Right ventricle myocardium superior (tissue), 1 donor: ENCODE results near the gene RBX1. TPM values are rescaled to one million over a fixed set of nuclear protein-coding genes. Genes with fewer than 3 reads are reported as not detected.
A peak's percentile ranks its signal among the peaks of the same experiment; 100 is the strongest.
"Not testable (repeated sequence)": the region's sequence is repeated elsewhere in the genome, so short reads cannot be mapped to it uniquely, and the experiment has no call there.

Experiments used
- ATAC-seq: fragments of 200-7000 bp; cut with Tn5 transposase; one replicate; pipeline ENCODE4 v1.9.1; 2020; ENCODE audit warnings: mild to moderate bottlenecking; ENCODE audit not compliant: poor library complexity
- DNase-seq: peaks from one replicate; pipeline ENCODE4 v3.0.0-alpha.2; 2020
- intact Hi-C: fragments of 100-400 bp; cut with DNase I; formaldehyde crosslinking; loops from one replicate; pipeline ENCODE4 v1.11.2; 2022
- total RNA-seq: library from RNA; stranded (reverse); fragmentation: NEBNext Ultra II Directional; extraction: Animal tissue kit (Norgen Biotek cat#: 25700); gene quantifications from one replicate; pipeline ENCODE4 v1.2.1, GENCODE V29; 2021
- donor health status: DM: no; HTN: yes; CAD: no; lungs with severe emphysema.

Gene RBX1
- total RNA-seq, 1 donor from 2014 or later = 65.7 TPM

- no peak for DNase-seq
- peak; percentile 69 for ATAC-seq
- intact Hi-C loops = no loop called here
Observed at GRCh38 chr22:40965936-40966725, 15.0 kb downstream of the RBX1 start.

GRCh38 chr22:40966726-40967085 lies 15.5 kb downstream of the RBX1 start:
- intact Hi-C loops = no loop called here
- ATAC-seq (no peak), DNase-seq (no peak)

GRCh38 chr22:40967111-40967760 lies 16.1 kb downstream of the RBX1 start:
- ATAC-seq = no peak
- DNase-seq = no peak
- intact Hi-C loops = no loop called here

GRCh38 chr22:40972587-40972986 lies 21.4 kb downstream of the RBX1 start:
- no peak for DNase-seq
- ATAC-seq = no peak
- intact Hi-C loops = no loop called here

- intact Hi-C loops = no loop called here
- no peak for DNase-seq
- no peak for ATAC-seq
Observed at GRCh38 chr22:40973144-40973543, 22.0 kb downstream of the RBX1 start.

GRCh38 chr22:40975366-40975765 lies 24.2 kb downstream of the RBX1 start:
- ATAC-seq (no peak), DNase-seq (no peak)
- intact Hi-C loops = no loop called here

- intact Hi-C loops = no loop called here
- ATAC-seq (no peak), DNase-seq (no peak)
Observed at GRCh38 chr22:40976866-40977700, 25.9 kb downstream of the RBX1 start.

- no peak for ATAC-seq
- DNase-seq = no peak
- intact Hi-C loops = no loop called here
Observed at GRCh38 chr22:40979198-40979597, 28.0 kb downstream of the RBX1 start.

- ATAC-seq = no peak
- intact Hi-C loops = no loop called here
Observed at GRCh38 chr22:40979871-40980270, 28.7 kb downstream of the RBX1 start.

GRCh38 chr22:40982482-40983385 lies 31.6 kb downstream of the RBX1 start:
- intact Hi-C loops = no loop called here
- ATAC-seq = peak; percentile 84
- DNase-seq = no peak

More at GRCh38 chr22:40979871-40980270, 28.7 kb downstream of the RBX1 start:
- DNase-seq = no peak

- intact Hi-C loops = no loop called here
- no peak for ATAC-seq
- DNase-seq = no peak
Observed at GRCh38 chr22:40991298-40991697, 40.1 kb downstream of the RBX1 start.

- DNase-seq = no peak
- intact Hi-C loops = no loop called here
- no peak for ATAC-seq
Observed at GRCh38 chr22:40995821-40996220, 44.6 kb downstream of the RBX1 start.

GRCh38 chr22:40997520-40997919 lies 46.3 kb downstream of the RBX1 start:
- ATAC-seq (no peak), DNase-seq (no peak)
- intact Hi-C loops = no loop called here

GRCh38 chr22:41000040-41000565 lies 48.9 kb downstream of the RBX1 start:
- intact Hi-C loops = no loop called here
- ATAC-seq (no peak), DNase-seq (no peak)

- intact Hi-C loops = no loop called here
- DNase-seq (no peak), ATAC-seq (no peak)
Observed at GRCh38 chr22:41000941-41001721, 50.0 kb downstream of the RBX1 start.

GRCh38 chr22:41001722-41002122 lies 50.5 kb downstream of the RBX1 start:
- intact Hi-C loops = no loop called here
- DNase-seq (no peak), ATAC-seq (no peak)

GRCh38 chr22:41002386-41002785 lies 51.2 kb downstream of the RBX1 start:
- ATAC-seq, intact Hi-C loops, DNase-seq: not testable (repeated sequence)

- no peak for ATAC-seq
- intact Hi-C loops = no loop called here
Observed at GRCh38 chr22:41003066-41003465, 51.9 kb downstream of the RBX1 start.

More at GRCh38 chr22:41003066-41003465, 51.9 kb downstream of the RBX1 start:
- no peak for DNase-seq
